ENCODE data around the gene FGF21. TPM values are rescaled to one million over a fixed set of nuclear protein-coding genes. Genes with fewer than 3 reads are reported as not detected.

FGF21 gene
- total and polyA plus RNA-seq, 2 donors (not counting 1 experiment from before 2014, with no cell fraction given) = not detected

GRCh38 chr19:48802623-48803022, 47.3 kb downstream of the FGF21 start:
- no peaks in the 10 kb centered on the region for H3K27me3 ChIP-seq (ENCODE audit: control insufficient read depth, insufficient read depth, low read length)
- no peak overlapping the region for H2AFZ ChIP-seq (ENCODE audit: low read length)
- no peak overlapping the region for H3K4me3 ChIP-seq (replicated peaks in 1 of 4; ENCODE audit: control extremely low read depth in 1 of 4, insufficient read depth in 1 of 4, low read depth in 3 of 4, low read length in 4 of 4)
- TF ChIP-seq EZH2 (IDR thresholded peaks at IDR 0.05; ENCODE audit: low read length, missing control alignments) (no peak), CTCF (conservative IDR thresholded peaks at IDR 0.05 in 1 of 2, IDR thresholded peaks at IDR 0.05 in 1 of 2; ENCODE audit: low read depth in 1 of 2, low read length in 2 of 2) (no peak)
- no peaks in the 10 kb centered on the region for H3K79me2 ChIP-seq (ENCODE audit: control insufficient read depth, insufficient read depth, low read length)
- no peak for DNase-seq (ENCODE audit: low read depth in 2 of 2)
- no peaks in the 10 kb centered on the region for H4K20me1 ChIP-seq (ENCODE audit: control insufficient read depth, extremely low read depth, insufficient read depth, low read length)
- no peak overlapping the region for H3K27ac ChIP-seq (ENCODE audit: insufficient read depth, low read length)
- peaks cover 1% of the 10 kb centered on the region for H3K36me3 ChIP-seq (ENCODE audit: control insufficient read depth, insufficient read depth, low read length)
- no peaks in the 10 kb centered on the region for H3K9me3 ChIP-seq (ENCODE audit: control insufficient read depth, insufficient read depth, low read depth, low read length)
- H3K9ac ChIP-seq (ENCODE audit: insufficient read depth, low read length) = no peak overlapping the region
- H3K4me2 ChIP-seq (ENCODE audit: extremely low read depth, insufficient read depth, low read length) = no peak overlapping the region
- H3K4me1 ChIP-seq (ENCODE audit: control insufficient read depth, extremely low read depth, insufficient read depth, low read length) = no peaks in the 10 kb centered on the region

- Histone ChIP-seq H3K27me3 (ENCODE audit: control insufficient read depth, insufficient read depth, low read length) (no peaks in the 10 kb centered on the region), H3K9me3 (ENCODE audit: control insufficient read depth, insufficient read depth, low read depth, low read length) (no peaks in the 10 kb centered on the region), H3K79me2 (ENCODE audit: control insufficient read depth, insufficient read depth, low read length) (no peaks in the 10 kb centered on the region), H3K4me1 (ENCODE audit: control insufficient read depth, extremely low read depth, insufficient read depth, low read length) (no peaks in the 10 kb centered on the region), H3K4me3 (replicated peaks in 1 of 4; ENCODE audit: control extremely low read depth in 1 of 4, insufficient read depth in 1 of 4, low read depth in 3 of 4, low read length in 4 of 4) (no peak overlapping the region), H3K27ac (ENCODE audit: insufficient read depth, low read length) (no peak overlapping the region), H3K9ac (ENCODE audit: insufficient read depth, low read length) (no peak overlapping the region), H4K20me1 (ENCODE audit: control insufficient read depth, extremely low read depth, insufficient read depth, low read length) (no peaks in the 10 kb centered on the region), H3K36me3 (ENCODE audit: control insufficient read depth, insufficient read depth, low read length) (peaks cover 2% of the 10 kb centered on the region), H3K4me2 (ENCODE audit: extremely low read depth, insufficient read depth, low read length) (no peak overlapping the region), H2AFZ (ENCODE audit: low read length) (no peak overlapping the region)
- no peak for DNase-seq (ENCODE audit: low read depth in 2 of 2)
- TF ChIP-seq CTCF (conservative IDR thresholded peaks at IDR 0.05 in 1 of 2, IDR thresholded peaks at IDR 0.05 in 1 of 2; ENCODE audit: low read depth in 1 of 2, low read length in 2 of 2) (no peak), EZH2 (IDR thresholded peaks at IDR 0.05; ENCODE audit: low read length, missing control alignments) (no peak)
These were observed 49.2 kb downstream of the FGF21 start for GRCh38 chr19:48804496-48804895.

- Histone ChIP-seq H3K27me3 (ENCODE audit: control insufficient read depth, insufficient read depth, low read length) (no peaks in the 10 kb centered on the region), H3K4me1 (ENCODE audit: control insufficient read depth, extremely low read depth, insufficient read depth, low read length) (no peaks in the 10 kb centered on the region)
These were observed 50.1 kb downstream of the FGF21 start for GRCh38 chr19:48805452-48805851.

More at GRCh38 chr19:48805452-48805851, 50.1 kb downstream of the FGF21 start:
- Histone ChIP-seq H2AFZ (ENCODE audit: low read length) (no peak overlapping the region), H3K36me3 (ENCODE audit: control insufficient read depth, insufficient read depth, low read length) (peaks cover 2% of the 10 kb centered on the region), H3K9ac (ENCODE audit: insufficient read depth, low read length) (no peak overlapping the region), H3K4me3 (replicated peaks in 1 of 4; ENCODE audit: control extremely low read depth in 1 of 4, insufficient read depth in 1 of 4, low read depth in 3 of 4, low read length in 4 of 4) (no peak overlapping the region), H3K9me3 (ENCODE audit: control insufficient read depth, insufficient read depth, low read depth, low read length) (no peaks in the 10 kb centered on the region), H3K4me2 (ENCODE audit: extremely low read depth, insufficient read depth, low read length) (no peak overlapping the region), H3K79me2 (ENCODE audit: control insufficient read depth, insufficient read depth, low read length) (no peaks in the 10 kb centered on the region), H3K27ac (ENCODE audit: insufficient read depth, low read length) (no peak overlapping the region), H4K20me1 (ENCODE audit: control insufficient read depth, extremely low read depth, insufficient read depth, low read length) (no peaks in the 10 kb centered on the region)
- TF ChIP-seq CTCF (conservative IDR thresholded peaks at IDR 0.05 in 1 of 2, IDR thresholded peaks at IDR 0.05 in 1 of 2; ENCODE audit: low read depth in 1 of 2, low read length in 2 of 2) (no peak), EZH2 (IDR thresholded peaks at IDR 0.05; ENCODE audit: low read length, missing control alignments) (no peak)
- DNase-seq (ENCODE audit: low read depth in 2 of 2) = no peak
